ENCODE measurements around the gene CTAGE9.

Gene CTAGE9

DNA sequence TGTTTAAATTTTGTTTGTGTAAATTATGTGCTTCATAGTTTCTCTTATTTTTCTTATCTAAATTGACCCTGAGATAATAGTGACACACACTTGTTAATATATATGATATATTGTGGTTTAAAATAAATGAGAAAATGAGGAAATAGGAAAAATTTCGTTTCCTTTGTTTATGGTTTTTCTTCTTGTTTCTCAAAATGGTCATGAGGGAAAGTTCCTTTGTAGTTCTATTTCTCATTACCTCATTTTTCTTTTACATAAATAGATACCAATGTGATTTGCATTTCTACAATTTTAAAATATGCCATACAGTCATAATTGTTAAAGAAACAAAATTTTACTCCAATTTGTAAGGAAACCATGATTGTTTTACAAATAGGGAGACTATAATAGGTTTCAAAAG, 18.8 kb downstream of the CTAGE9 start:
- H3K4me1 ChIP-seq (ENCODE audit: control insufficient read depth, low read depth, low read length) = peaks cover 8% of the 10 kb centered on the region
- no peaks in the 10 kb centered on the region for H3K27me3 ChIP-seq (ENCODE audit: control insufficient read depth, insufficient read depth, low read length)
- no peaks in the 10 kb centered on the region for H3K9me3 ChIP-seq (ENCODE audit: control insufficient read depth, low read depth, low read length)
- H3K9ac ChIP-seq (ENCODE audit: low read length) = no peak overlapping the region
- no peak overlapping the region for H3K27ac ChIP-seq (ENCODE audit: low read length)
- H3K4me3 ChIP-seq (ENCODE audit: low read length) = no peak overlapping the region
- H3K36me3 ChIP-seq (ENCODE audit: control insufficient read depth, low read depth, low read length) = no peaks in the 10 kb centered on the region

DNA sequence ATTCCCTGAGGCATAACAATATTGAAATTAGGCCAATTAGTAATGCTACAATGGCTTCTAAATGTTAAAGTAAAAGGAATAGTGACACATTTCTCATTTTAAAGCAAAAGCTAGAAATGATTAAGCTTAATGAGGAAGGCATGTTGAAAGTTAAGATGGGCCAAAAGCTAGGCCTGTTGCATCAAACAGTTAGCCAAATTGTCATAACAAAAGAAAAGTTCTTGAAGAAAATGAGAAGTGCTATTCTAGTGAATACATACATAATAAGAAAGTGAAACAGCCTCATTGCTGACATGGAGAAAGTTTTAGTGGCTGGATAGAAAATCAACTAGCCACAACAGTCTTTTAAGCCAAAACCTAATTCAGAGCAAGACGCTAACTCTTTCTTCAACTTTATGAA, 22.5 kb downstream of the CTAGE9 start:
- Histone ChIP-seq H3K9ac (ENCODE audit: low read length) (no peak overlapping the region), H3K4me3 (ENCODE audit: low read length) (no peak overlapping the region), H3K27me3 (ENCODE audit: control insufficient read depth, insufficient read depth, low read length) (no peaks in the 10 kb centered on the region), H3K4me1 (ENCODE audit: control insufficient read depth, low read depth, low read length) (peaks cover 4% of the 10 kb centered on the region), H3K27ac (ENCODE audit: low read length) (no peak overlapping the region), H3K9me3 (ENCODE audit: control insufficient read depth, low read depth, low read length) (no peaks in the 10 kb centered on the region), H3K36me3 (ENCODE audit: control insufficient read depth, low read depth, low read length) (no peaks in the 10 kb centered on the region)

DNA sequence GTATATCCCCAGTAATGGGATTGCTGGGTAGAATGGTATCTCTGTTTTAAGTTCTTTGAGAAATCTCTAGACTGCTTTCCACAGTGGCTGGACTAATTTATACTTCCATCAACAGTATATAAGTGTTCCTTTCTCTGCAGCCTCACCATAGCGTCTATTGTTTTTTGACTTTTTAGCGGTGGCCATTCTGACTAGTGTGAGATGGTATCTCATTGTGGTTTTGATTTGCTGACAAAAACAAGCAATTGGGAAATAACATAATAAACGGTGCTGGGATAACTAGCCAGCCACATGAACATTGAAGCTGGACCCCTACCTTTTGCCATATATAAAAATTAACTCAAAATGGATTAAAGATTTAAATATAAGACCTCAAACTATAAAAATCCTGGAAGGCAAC, 23.8 kb downstream of the CTAGE9 start:
- Histone ChIP-seq H3K4me3 (ENCODE audit: low read length) (no peak overlapping the region), H3K4me1 (ENCODE audit: control insufficient read depth, low read depth, low read length) (peaks cover 4% of the 10 kb centered on the region), H3K27me3 (ENCODE audit: control insufficient read depth, insufficient read depth, low read length) (no peaks in the 10 kb centered on the region), H3K36me3 (ENCODE audit: control insufficient read depth, low read depth, low read length) (no peaks in the 10 kb centered on the region), H3K9me3 (ENCODE audit: control insufficient read depth, low read depth, low read length) (no peaks in the 10 kb centered on the region), H3K9ac (ENCODE audit: low read length) (no peak overlapping the region), H3K27ac (ENCODE audit: low read length) (no peak overlapping the region)

DNA sequence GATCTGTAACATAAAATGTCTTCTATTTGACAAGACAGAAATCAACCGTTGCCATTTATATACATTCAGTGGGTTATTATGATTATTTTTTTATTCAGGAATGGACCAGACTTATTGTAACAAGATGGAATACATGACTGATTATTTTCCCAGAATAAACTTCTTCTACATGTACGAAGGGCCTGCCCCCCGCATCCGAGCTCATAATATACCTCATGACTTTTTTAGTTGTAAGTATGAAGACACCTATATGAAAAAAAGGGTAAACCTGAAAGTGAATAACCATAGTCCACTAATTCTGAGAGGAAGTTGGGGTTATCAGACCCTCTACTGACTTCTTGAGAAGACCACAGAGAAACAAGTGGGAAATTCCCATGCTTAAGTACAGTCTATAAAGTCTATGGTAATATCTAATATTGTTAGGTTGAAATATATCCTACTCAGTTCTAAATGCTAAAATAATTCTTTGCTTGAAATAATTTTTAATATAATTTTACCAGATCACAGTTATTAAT, 25.5 kb downstream of the CTAGE9 start:
- H3K36me3 ChIP-seq (ENCODE audit: control insufficient read depth, low read depth, low read length) = no peaks in the 10 kb centered on the region
- H3K4me1 ChIP-seq (ENCODE audit: control insufficient read depth, low read depth, low read length) = peaks cover 4% of the 10 kb centered on the region
- no peaks in the 10 kb centered on the region for H3K27me3 ChIP-seq (ENCODE audit: control insufficient read depth, insufficient read depth, low read length)
- no peak overlapping the region for H3K27ac ChIP-seq (ENCODE audit: low read length)
- no peak overlapping the region for H3K4me3 ChIP-seq (ENCODE audit: low read length)
- no peaks in the 10 kb centered on the region for H3K9me3 ChIP-seq (ENCODE audit: control insufficient read depth, low read depth, low read length)
- H3K9ac ChIP-seq (ENCODE audit: low read length) = no peak overlapping the region

DNA sequence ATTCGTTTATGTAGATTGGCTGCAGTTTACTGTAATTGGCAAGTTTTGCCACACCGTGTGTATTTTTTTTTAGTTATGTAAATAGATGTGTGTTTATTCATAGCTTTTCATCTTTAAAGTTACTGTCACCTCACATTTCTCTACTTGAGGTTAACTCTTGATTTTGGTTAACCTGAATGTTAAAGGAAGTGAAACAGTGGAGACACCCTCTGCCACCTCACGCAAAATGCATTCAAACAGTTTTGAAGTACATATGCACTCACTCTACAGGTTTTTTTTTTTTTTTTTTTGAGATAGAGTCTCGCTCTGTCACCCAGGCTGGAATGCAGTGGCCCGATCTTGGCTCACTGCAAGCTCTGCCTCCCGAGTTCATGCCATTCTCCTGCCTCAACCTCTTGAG, 27.3 kb downstream of the CTAGE9 start:
- peaks cover 4% of the 10 kb centered on the region for H3K4me1 ChIP-seq (ENCODE audit: control insufficient read depth, low read depth, low read length)
- no peak overlapping the region for H3K4me3 ChIP-seq (ENCODE audit: low read length)
- H3K27ac ChIP-seq (ENCODE audit: low read length) = no peak overlapping the region
- no peak overlapping the region for H3K9ac ChIP-seq (ENCODE audit: low read length)
- H3K36me3 ChIP-seq (ENCODE audit: control insufficient read depth, low read depth, low read length) = no peaks in the 10 kb centered on the region
- H3K9me3 ChIP-seq (ENCODE audit: control insufficient read depth, low read depth, low read length) = no peaks in the 10 kb centered on the region
- no peaks in the 10 kb centered on the region for H3K27me3 ChIP-seq (ENCODE audit: control insufficient read depth, insufficient read depth, low read length)

DNA sequence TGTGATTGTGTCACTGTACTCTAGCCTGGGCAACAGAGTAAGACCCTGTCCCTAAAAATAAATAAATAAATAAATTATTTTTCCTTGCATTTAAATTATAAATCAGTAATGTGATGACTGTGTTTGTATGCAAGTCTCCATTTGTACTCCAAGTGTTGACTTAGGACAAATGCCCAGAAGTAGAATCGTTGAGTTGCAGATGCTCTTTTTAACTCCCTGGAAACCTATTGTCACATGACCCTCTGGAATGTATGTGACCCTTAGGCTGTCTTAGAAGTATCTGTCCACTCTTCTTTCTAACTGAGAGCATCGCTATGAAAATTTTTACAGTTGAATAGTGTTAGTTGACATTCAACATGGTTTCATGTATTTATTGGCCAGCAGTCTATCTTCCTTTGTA, 28.4 kb downstream of the CTAGE9 start:
- H3K4me1 ChIP-seq (ENCODE audit: control insufficient read depth, low read depth, low read length) = no peaks in the 10 kb centered on the region
- H3K9me3 ChIP-seq (ENCODE audit: control insufficient read depth, low read depth, low read length) = no peaks in the 10 kb centered on the region
- H3K27ac ChIP-seq (ENCODE audit: low read length) = no peak overlapping the region
- no peak overlapping the region for H3K9ac ChIP-seq (ENCODE audit: low read length)
- no peaks in the 10 kb centered on the region for H3K27me3 ChIP-seq (ENCODE audit: control insufficient read depth, insufficient read depth, low read length)
- H3K36me3 ChIP-seq (ENCODE audit: control insufficient read depth, low read depth, low read length) = no peaks in the 10 kb centered on the region
- H3K4me3 ChIP-seq (ENCODE audit: low read length) = no peak overlapping the region

DNA sequence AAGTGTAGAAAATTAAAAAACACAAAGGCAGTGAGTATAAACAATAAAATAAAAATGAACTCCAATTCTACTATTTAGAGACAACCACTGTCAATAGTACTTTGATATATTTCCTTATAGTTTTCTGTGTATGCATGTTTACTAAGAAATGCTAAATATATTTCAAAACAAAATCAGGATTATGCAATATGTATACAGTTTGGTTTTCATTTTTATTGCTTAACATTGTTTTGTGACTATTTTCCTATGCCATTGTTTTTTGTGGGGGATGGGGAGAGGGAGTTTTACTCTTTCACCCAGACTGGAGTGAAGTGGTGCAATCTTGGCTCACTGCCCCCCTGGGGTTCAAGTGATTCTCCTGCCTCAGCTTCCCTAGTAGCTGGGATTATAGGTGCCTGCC, 29.2 kb downstream of the CTAGE9 start:
- no peak overlapping the region for H3K9ac ChIP-seq (ENCODE audit: low read length)
- no peak overlapping the region for H3K27ac ChIP-seq (ENCODE audit: low read length)
- no peak overlapping the region for H3K4me3 ChIP-seq (ENCODE audit: low read length)
- H3K9me3 ChIP-seq (ENCODE audit: control insufficient read depth, low read depth, low read length) = no peaks in the 10 kb centered on the region
- H3K36me3 ChIP-seq (ENCODE audit: control insufficient read depth, low read depth, low read length) = no peaks in the 10 kb centered on the region
- H3K27me3 ChIP-seq (ENCODE audit: control insufficient read depth, insufficient read depth, low read length) = no peaks in the 10 kb centered on the region
- H3K4me1 ChIP-seq (ENCODE audit: control insufficient read depth, low read depth, low read length) = no peaks in the 10 kb centered on the region

DNA sequence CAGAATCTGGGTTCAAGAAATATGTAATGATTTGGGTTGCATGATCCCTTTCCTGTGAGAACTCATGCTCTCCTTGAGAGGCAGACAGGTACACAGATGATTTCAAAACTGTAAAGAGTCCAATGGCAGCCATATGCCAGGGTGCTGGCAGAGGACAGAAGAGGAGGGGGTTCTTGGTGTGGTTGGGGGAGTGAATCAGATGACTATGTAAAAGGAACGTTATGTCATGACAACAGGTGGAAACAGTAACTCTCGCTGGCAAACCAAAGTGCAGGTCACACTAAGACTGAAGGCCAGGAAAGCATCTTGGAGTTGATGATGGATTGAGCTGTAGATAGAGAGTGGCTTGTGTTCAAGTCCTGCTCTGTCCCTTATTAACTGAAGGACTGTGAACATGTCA, 29.9 kb downstream of the CTAGE9 start:
- no peaks in the 10 kb centered on the region for H3K36me3 ChIP-seq (ENCODE audit: control insufficient read depth, low read depth, low read length)
- H3K9ac ChIP-seq (ENCODE audit: low read length) = no peak overlapping the region
- no peak overlapping the region for H3K27ac ChIP-seq (ENCODE audit: low read length)
- H3K4me3 ChIP-seq (ENCODE audit: low read length) = no peak overlapping the region
- H3K27me3 ChIP-seq (ENCODE audit: control insufficient read depth, insufficient read depth, low read length) = no peaks in the 10 kb centered on the region
- H3K4me1 ChIP-seq (ENCODE audit: control insufficient read depth, low read depth, low read length) = no peaks in the 10 kb centered on the region
- no peaks in the 10 kb centered on the region for H3K9me3 ChIP-seq (ENCODE audit: control insufficient read depth, low read depth, low read length)

DNA sequence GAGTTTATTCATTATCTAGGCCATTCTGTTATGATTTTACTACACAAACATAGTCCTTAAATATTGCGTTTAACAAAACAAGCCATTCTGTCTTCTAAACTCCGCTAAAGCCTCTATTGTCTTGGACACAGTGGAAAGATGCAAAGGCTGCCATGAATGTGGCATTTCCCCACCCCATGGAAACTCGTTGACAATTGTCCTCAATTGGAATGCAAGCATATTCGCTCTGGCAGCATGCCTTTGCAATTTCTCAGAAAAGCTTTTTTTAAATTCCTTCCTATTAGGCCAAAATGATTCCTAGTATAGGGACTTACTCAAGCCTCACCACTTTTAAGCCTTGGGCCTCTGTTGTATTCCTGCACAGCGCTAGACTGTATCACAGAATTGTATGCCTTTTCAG, 32.4 kb downstream of the CTAGE9 start:
- Histone ChIP-seq H3K9ac (ENCODE audit: low read length) (no peak overlapping the region), H3K27me3 (ENCODE audit: control insufficient read depth, insufficient read depth, low read length) (no peaks in the 10 kb centered on the region), H3K27ac (ENCODE audit: low read length) (no peak overlapping the region), H3K4me3 (ENCODE audit: low read length) (no peak overlapping the region), H3K9me3 (ENCODE audit: control insufficient read depth, low read depth, low read length) (no peaks in the 10 kb centered on the region), H3K4me1 (ENCODE audit: control insufficient read depth, low read depth, low read length) (no peaks in the 10 kb centered on the region), H3K36me3 (ENCODE audit: control insufficient read depth, low read depth, low read length) (no peaks in the 10 kb centered on the region)

DNA sequence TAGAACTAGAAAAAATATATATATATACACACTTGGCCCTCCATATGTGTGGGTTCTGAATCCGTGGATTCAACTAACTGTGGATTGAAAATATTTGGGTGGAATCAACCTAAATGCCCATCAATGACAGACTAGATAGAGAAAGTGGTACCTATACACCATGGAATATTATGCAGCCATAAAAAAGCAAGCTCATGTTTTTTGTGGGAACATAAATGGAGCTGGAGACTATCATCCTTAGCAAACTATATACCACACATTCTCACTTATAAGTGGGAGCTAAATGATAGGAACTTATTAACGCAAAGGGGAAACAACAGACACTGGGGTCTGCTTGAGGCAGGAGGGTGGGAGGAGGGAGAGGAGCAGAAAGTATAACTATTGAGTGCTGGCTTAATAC, 37.6 kb downstream of the CTAGE9 start:
- H3K27me3 ChIP-seq (ENCODE audit: control insufficient read depth, insufficient read depth, low read length) = no peaks in the 10 kb centered on the region
- no peak overlapping the region for H3K27ac ChIP-seq (ENCODE audit: low read length)
- no peak overlapping the region for H3K9ac ChIP-seq (ENCODE audit: low read length)
- no peaks in the 10 kb centered on the region for H3K9me3 ChIP-seq (ENCODE audit: control insufficient read depth, low read depth, low read length)
- no peak overlapping the region for H3K4me3 ChIP-seq (ENCODE audit: low read length)
- no peaks in the 10 kb centered on the region for H3K4me1 ChIP-seq (ENCODE audit: control insufficient read depth, low read depth, low read length)
- no peaks in the 10 kb centered on the region for H3K36me3 ChIP-seq (ENCODE audit: control insufficient read depth, low read depth, low read length)

DNA sequence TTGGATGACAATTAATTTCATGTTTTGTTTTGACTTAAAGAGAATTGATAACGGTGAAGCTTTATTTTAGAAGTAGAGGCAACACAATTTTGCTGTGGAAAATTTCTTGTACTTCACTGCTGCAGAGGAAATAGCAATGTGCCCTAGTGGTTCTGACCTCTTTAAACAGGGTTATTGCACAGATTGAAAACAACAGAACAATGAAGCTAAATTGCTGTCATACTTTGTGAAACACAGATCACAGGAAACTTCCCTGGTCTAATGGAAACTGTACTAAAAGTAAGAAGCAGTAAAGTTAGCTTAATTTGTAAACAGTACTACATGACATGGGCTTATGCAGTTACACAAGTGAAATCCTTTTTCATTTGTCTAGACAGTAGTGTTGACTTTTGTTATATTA, 40.9 kb downstream of the CTAGE9 start:
- H3K36me3 ChIP-seq (ENCODE audit: control insufficient read depth, low read depth, low read length) = no peaks in the 10 kb centered on the region
- no peak overlapping the region for H3K4me3 ChIP-seq (ENCODE audit: low read length)
- H3K9ac ChIP-seq (ENCODE audit: low read length) = no peak overlapping the region
- H3K27me3 ChIP-seq (ENCODE audit: control insufficient read depth, insufficient read depth, low read length) = no peaks in the 10 kb centered on the region
- no peak overlapping the region for H3K27ac ChIP-seq (ENCODE audit: low read length)
- H3K9me3 ChIP-seq (ENCODE audit: control insufficient read depth, low read depth, low read length) = no peaks in the 10 kb centered on the region
- H3K4me1 ChIP-seq (ENCODE audit: control insufficient read depth, low read depth, low read length) = no peaks in the 10 kb centered on the region

DNA sequence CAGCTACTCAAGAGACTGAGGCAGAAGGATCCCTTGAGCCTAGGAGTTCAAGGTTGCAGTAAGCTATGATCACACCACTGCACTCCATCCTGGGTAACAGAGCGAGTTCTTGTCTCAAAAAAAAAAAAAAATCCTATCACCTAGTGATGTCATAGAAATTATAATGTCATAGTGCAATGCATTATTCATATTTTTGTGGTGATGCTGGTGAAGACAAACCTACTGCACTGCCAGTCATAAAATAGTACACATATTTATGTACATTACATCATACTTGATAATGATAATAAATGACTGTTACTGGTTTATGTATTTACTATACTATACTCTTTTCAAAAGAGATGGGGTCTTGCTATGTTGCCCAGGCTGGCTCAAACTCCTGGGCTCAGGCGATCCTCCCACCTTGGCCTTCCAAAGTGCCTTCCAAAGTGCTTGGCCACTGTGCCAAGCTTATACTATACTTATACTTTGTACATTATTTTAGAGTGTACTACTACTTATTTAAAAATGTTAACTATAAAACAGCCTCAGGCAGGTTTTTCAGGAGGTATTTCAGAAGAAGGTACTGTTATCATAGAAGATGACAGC, 47.1 kb downstream of the CTAGE9 start:
- no peaks in the 10 kb centered on the region for H3K4me1 ChIP-seq (ENCODE audit: control insufficient read depth, low read depth, low read length)
- H3K27ac ChIP-seq (ENCODE audit: low read length) = no peak overlapping the region
- no peaks in the 10 kb centered on the region for H3K9me3 ChIP-seq (ENCODE audit: control insufficient read depth, low read depth, low read length)
- H3K9ac ChIP-seq (ENCODE audit: low read length) = no peak overlapping the region
- H3K36me3 ChIP-seq (ENCODE audit: control insufficient read depth, low read depth, low read length) = no peaks in the 10 kb centered on the region
- H3K27me3 ChIP-seq (ENCODE audit: control insufficient read depth, insufficient read depth, low read length) = no peaks in the 10 kb centered on the region
- H3K4me3 ChIP-seq (ENCODE audit: low read length) = no peak overlapping the region

All from iPS-18a (cell line).